GM23338 (cell line): ENCODE measurements around the gene CBX8.

Experiments
- CREB1 ChIP-seq: fragments of 250-450 bp; sonication (Bioruptor Pico); IDR thresholded peaks from 2 replicates; pipeline ENCODE4 v1.5.0; 2020; ENCODE audit warnings: low read depth, mild to moderate bottlenecking, moderate library complexity
- EZH2 ChIP-seq: fragments of 200-600 bp; sonication (generic); IDR thresholded peaks from one replicate; pipeline ENCODE4 v1.8.0; 2017; ENCODE audit warnings: antibody characterized with exemption, mild to moderate bottlenecking, low read depth; ENCODE audit not compliant: unreplicated experiment
- NANOG ChIP-seq: IDR thresholded peaks from 2 replicates; pipeline ENCODE4 v1.6.1; 2016; ENCODE audit warnings: antibody characterized with exemption, borderline replicate concordance
- POLR2AphosphoS5 ChIP-seq: IDR thresholded peaks from 2 replicates; pipeline ENCODE4 v1.6.1; 2016; ENCODE audit warnings: antibody characterized with exemption, low read depth
- TF ChIP-seq, protein P1 (sequence below), 2 experiments: fragments of 200-600 bp in 1 of 2; sonication (generic) in 1 of 2; conservative IDR thresholded peaks; 2 replicates each; pipeline versions ENCODE4 v1.5.1 to v1.6.1; 2016 to 2017; ENCODE audit warnings: antibody characterized with exemption in 2 of 2, low read depth in 2 of 2, mild to moderate bottlenecking in 2 of 2, moderate library complexity in 1 of 2
- TF ChIP-seq, protein P2 (sequence below): IDR thresholded peaks from one replicate; pipeline ENCODE4 v1.6.1; 2018; ENCODE audit warnings: antibody characterized with exemption; ENCODE audit not compliant: unreplicated experiment
- TF ChIP-seq, protein P3 (sequence below): IDR thresholded peaks from 2 replicates; pipeline ENCODE4 v1.6.1; 2016; ENCODE audit warnings: antibody characterized with exemption

DNA sequence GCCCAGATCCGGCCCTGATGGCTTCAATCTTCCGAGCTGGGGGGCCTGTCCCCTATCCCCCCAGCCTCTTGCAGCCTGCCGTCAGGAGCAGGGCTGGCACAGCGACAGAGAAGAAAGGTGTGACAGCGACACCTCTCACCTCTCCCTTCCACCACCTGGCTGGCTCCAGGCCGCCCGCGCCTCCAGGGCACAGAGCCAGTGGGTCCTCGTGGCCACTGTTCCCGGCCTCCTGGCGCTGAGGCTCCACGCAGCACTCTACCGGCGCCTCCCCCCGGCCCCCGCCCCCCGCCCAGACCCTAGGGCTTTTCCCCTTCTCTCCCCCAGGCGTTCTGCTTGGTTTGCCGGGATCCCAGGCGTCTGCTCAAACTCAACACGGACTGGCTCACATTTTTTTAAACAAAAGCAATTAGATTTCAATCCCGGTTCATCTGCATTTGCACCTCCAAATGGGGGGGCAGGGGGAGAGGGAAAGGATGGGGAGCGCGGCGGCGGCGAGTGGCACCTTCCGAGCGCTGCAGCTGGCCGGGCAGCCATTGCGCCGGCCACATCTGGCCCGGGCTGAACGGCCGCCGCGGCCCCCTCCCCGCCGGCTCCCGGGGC, 12.8 kb upstream of the CBX8 start:
- TF ChIP-seq NANOG = no peak
- TF ChIP-seq, protein P1, sequence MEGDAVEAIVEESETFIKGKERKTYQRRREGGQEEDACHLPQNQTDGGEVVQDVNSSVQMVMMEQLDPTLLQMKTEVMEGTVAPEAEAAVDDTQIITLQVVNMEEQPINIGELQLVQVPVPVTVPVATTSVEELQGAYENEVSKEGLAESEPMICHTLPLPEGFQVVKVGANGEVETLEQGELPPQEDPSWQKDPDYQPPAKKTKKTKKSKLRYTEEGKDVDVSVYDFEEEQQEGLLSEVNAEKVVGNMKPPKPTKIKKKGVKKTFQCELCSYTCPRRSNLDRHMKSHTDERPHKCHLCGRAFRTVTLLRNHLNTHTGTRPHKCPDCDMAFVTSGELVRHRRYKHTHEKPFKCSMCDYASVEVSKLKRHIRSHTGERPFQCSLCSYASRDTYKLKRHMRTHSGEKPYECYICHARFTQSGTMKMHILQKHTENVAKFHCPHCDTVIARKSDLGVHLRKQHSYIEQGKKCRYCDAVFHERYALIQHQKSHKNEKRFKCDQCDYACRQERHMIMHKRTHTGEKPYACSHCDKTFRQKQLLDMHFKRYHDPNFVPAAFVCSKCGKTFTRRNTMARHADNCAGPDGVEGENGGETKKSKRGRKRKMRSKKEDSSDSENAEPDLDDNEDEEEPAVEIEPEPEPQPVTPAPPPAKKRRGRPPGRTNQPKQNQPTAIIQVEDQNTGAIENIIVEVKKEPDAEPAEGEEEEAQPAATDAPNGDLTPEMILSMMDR (conservative IDR thresholded peaks at IDR 0.05; ENCODE audit: low read depth in 2 of 2) = no peak
- no peak for TF ChIP-seq EZH2
- TF ChIP-seq, protein P2, sequence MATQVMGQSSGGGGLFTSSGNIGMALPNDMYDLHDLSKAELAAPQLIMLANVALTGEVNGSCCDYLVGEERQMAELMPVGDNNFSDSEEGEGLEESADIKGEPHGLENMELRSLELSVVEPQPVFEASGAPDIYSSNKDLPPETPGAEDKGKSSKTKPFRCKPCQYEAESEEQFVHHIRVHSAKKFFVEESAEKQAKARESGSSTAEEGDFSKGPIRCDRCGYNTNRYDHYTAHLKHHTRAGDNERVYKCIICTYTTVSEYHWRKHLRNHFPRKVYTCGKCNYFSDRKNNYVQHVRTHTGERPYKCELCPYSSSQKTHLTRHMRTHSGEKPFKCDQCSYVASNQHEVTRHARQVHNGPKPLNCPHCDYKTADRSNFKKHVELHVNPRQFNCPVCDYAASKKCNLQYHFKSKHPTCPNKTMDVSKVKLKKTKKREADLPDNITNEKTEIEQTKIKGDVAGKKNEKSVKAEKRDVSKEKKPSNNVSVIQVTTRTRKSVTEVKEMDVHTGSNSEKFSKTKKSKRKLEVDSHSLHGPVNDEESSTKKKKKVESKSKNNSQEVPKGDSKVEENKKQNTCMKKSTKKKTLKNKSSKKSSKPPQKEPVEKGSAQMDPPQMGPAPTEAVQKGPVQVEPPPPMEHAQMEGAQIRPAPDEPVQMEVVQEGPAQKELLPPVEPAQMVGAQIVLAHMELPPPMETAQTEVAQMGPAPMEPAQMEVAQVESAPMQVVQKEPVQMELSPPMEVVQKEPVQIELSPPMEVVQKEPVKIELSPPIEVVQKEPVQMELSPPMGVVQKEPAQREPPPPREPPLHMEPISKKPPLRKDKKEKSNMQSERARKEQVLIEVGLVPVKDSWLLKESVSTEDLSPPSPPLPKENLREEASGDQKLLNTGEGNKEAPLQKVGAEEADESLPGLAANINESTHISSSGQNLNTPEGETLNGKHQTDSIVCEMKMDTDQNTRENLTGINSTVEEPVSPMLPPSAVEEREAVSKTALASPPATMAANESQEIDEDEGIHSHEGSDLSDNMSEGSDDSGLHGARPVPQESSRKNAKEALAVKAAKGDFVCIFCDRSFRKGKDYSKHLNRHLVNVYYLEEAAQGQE = no peak
- no peak for TF ChIP-seq POLR2AphosphoS5
- TF ChIP-seq, protein P3, sequence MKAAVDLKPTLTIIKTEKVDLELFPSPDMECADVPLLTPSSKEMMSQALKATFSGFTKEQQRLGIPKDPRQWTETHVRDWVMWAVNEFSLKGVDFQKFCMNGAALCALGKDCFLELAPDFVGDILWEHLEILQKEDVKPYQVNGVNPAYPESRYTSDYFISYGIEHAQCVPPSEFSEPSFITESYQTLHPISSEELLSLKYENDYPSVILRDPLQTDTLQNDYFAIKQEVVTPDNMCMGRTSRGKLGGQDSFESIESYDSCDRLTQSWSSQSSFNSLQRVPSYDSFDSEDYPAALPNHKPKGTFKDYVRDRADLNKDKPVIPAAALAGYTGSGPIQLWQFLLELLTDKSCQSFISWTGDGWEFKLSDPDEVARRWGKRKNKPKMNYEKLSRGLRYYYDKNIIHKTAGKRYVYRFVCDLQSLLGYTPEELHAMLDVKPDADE = no peak
- no peak for TF ChIP-seq CREB1 (CRISPR knock-in tag)
